Endodermal cell (in vitro differentiated cells): ENCODE data around the gene AGAP2. TPM values are rescaled to one million over a fixed set of nuclear protein-coding genes. Genes with fewer than 3 reads are reported as not detected.

Experiments used
- DNase-seq: peaks from one replicate; pipeline ENCODE4 v3.0.0-alpha.2; 2017
- H3K27ac ChIP-seq: 2 replicates; pipeline ENCODE4 v1.5.1; 2013; ENCODE audit warnings: mild to moderate bottlenecking, low read depth, low read length, moderate library complexity
- H3K27me3 ChIP-seq: 2 replicates; pipeline ENCODE4 v1.6.1; 2013; ENCODE audit warnings: mild to moderate bottlenecking, low read length, moderate library complexity; ENCODE audit not compliant: insufficient read depth, control insufficient read depth, poor library complexity, severe bottlenecking
- H3K36me3 ChIP-seq: 2 replicates; pipeline ENCODE4 v1.7.0; 2013; ENCODE audit warnings: mild to moderate bottlenecking, low read length, moderate library complexity; ENCODE audit not compliant: control insufficient read depth, insufficient read depth
- H3K4me1 ChIP-seq: one replicate; pipeline ENCODE4 v1.7.0; 2013; ENCODE audit warnings: low read length; ENCODE audit not compliant: control insufficient read depth, insufficient read depth
- H3K4me3 ChIP-seq: 2 replicates; pipeline ENCODE4 v1.5.1; 2013; ENCODE audit warnings: mild to moderate bottlenecking, low read length, moderate library complexity
- H3K9ac ChIP-seq: 2 replicates; pipeline ENCODE4 v1.6.1; 2013; ENCODE audit warnings: mild to moderate bottlenecking, low read length, moderate library complexity; ENCODE audit not compliant: poor library complexity, severe bottlenecking; ENCODE audit errors: extremely low read depth
- H3K9me3 ChIP-seq: 2 replicates; pipeline ENCODE4 v1.6.1; 2013; ENCODE audit warnings: mild to moderate bottlenecking, low read length, moderate library complexity; ENCODE audit not compliant: control insufficient read depth
- H3K27ac Mint-ChIP-seq: 2 replicates; pipeline ENCODE4 v1.8.0; 2020; ENCODE audit warnings: mixed read lengths
- H3K27me3 Mint-ChIP-seq: 2 replicates; pipeline ENCODE4 v1.8.0; 2021; ENCODE audit warnings: mild to moderate bottlenecking, mixed read lengths; ENCODE audit not compliant: insufficient read depth
- H3K36me3 Mint-ChIP-seq: 2 replicates; pipeline ENCODE4 v1.8.0; 2020; ENCODE audit warnings: low read depth, mixed read lengths
- H3K4me1 Mint-ChIP-seq: 2 replicates; pipeline ENCODE4 v1.8.0; 2020; ENCODE audit warnings: mixed read lengths
- H3K4me3 Mint-ChIP-seq: 2 replicates; pipeline ENCODE4 v1.8.0; 2020; ENCODE audit warnings: mild to moderate bottlenecking, moderate library complexity, mixed read lengths
- H3K9me3 Mint-ChIP-seq: 2 replicates; pipeline ENCODE4 v1.8.0; 2020; ENCODE audit warnings: mild to moderate bottlenecking, mixed read lengths
- WGBS, 2 experiments: methylation state at CpG; one replicate each; pipeline versions ENCODE4 v1.1.5 to v1.1.7; 2013; ENCODE audit warnings: missing lambda C conversion rate in 2 of 2, mixed read lengths in 1 of 2; ENCODE audit not compliant: insufficient coverage in 1 of 2, insufficient read length in 1 of 2; 5-methylcytosine and 5-hydroxymethylcytosine counted together
- total RNA-seq, 2 donors: library from RNA; stranded (reverse); fragmentation: NEBNext Ultra II Directional in 1 of 2; extraction: Animal tissue kit (Norgen Biotek cat#: 25700) in 1 of 2; gene quantifications; 2 replicates in 1 of 2; 3 replicates in 1 of 2; pipeline ENCODE4 v1.2.1, GENCODE V29; 2021
- TF ChIP-seq, protein P1 (sequence below): fragments of 200-600 bp; sonication (generic); conservative IDR thresholded peaks from 2 replicates; pipeline ENCODE4 v1.5.0; 2021; ENCODE audit warnings: antibody characterized with exemption, mild to moderate bottlenecking

The AGAP2 gene
- total RNA-seq, 2 donors from 2014 or later, result 0.44 TPM; not detected in 1

DNA sequence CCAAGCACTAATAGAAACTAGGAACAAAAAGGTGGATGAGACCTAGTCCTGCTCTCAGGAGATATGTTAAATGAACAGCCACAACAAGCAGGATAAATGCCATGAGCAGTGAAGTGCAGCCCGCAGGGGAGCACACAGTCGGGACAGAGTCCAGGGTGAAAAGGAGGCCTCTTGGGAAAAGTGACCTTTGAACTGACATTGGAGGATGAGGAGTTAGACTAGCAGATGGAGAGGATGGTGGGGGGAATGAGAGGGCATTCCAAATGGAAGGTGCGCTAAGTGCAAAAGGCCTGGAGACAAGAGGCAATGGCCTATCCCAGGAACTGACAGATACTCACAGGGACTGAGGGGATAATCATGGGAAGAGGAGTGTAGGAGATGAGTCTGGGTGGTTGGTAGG lies 40.1 kb downstream of the AGAP2 start:
- Mint-ChIP-seq H3K36me3 (peaks cover 55% of the 10 kb centered on the region), H3K4me1 (no peaks in the 10 kb centered on the region), H3K4me3 (no peak overlapping the region), H3K9me3 (peaks cover 4% of the 10 kb centered on the region), H3K27me3 (no peaks in the 10 kb centered on the region), H3K27ac (no peak overlapping the region)
- H3K27ac ChIP-seq, result no peak overlapping the region
- DNase-seq, result no peak
- TF ChIP-seq, protein P1, sequence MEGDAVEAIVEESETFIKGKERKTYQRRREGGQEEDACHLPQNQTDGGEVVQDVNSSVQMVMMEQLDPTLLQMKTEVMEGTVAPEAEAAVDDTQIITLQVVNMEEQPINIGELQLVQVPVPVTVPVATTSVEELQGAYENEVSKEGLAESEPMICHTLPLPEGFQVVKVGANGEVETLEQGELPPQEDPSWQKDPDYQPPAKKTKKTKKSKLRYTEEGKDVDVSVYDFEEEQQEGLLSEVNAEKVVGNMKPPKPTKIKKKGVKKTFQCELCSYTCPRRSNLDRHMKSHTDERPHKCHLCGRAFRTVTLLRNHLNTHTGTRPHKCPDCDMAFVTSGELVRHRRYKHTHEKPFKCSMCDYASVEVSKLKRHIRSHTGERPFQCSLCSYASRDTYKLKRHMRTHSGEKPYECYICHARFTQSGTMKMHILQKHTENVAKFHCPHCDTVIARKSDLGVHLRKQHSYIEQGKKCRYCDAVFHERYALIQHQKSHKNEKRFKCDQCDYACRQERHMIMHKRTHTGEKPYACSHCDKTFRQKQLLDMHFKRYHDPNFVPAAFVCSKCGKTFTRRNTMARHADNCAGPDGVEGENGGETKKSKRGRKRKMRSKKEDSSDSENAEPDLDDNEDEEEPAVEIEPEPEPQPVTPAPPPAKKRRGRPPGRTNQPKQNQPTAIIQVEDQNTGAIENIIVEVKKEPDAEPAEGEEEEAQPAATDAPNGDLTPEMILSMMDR, result no peak
- 93 to 95% methylated on average over 3 of the region's 3 CpGs for WGBS, 2 experiments
- H3K9ac ChIP-seq, result no peak overlapping the region
- H3K27me3 ChIP-seq, result no peaks in the 10 kb centered on the region
- peaks cover 59% of the 10 kb centered on the region for H3K36me3 ChIP-seq
- no peaks in the 10 kb centered on the region for H3K4me1 ChIP-seq
- H3K4me3 ChIP-seq, result no peak overlapping the region
- H3K9me3 ChIP-seq, result peaks cover 8% of the 10 kb centered on the region

DNA sequence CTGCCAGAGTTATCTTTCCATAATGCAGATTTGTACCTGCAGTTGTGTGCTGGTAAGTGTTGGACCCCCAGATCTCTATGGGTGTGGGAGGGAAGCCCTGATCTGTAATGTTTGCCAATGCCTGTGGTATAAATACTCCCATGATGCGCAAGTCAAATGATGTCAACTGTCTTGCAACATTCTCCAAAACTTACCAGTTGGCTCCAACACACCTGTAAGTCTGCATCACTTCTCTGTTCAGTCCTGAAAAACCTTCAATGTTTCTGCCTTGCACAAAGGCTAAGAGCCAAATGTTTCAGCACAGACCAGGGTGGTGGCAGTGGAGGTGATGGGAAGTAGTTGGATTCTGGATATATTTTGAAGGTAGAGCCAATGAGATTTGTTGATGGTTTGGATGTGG lies 41.5 kb downstream of the AGAP2 start:
- Histone ChIP-seq H3K36me3 (peaks cover 46% of the 10 kb centered on the region), H3K27me3 (no peaks in the 10 kb centered on the region), H3K9me3 (peaks cover under 1% of the 10 kb centered on the region), H3K9ac (no peak overlapping the region), H3K4me1 (no peaks in the 10 kb centered on the region), H3K4me3 (no peak overlapping the region), H3K27ac (no peak overlapping the region)
- Mint-ChIP-seq H3K36me3 (peaks cover 42% of the 10 kb centered on the region), H3K9me3 (no peaks in the 10 kb centered on the region), H3K27me3 (peaks cover 4% of the 10 kb centered on the region), H3K4me3 (no peak overlapping the region), H3K27ac (no peak overlapping the region), H3K4me1 (no peaks in the 10 kb centered on the region)
- TF ChIP-seq, protein P1, result no peak
- WGBS, 2 experiments, result 100% methylated on average over 1 of the region's 1 CpG
- no peak for DNase-seq

DNA sequence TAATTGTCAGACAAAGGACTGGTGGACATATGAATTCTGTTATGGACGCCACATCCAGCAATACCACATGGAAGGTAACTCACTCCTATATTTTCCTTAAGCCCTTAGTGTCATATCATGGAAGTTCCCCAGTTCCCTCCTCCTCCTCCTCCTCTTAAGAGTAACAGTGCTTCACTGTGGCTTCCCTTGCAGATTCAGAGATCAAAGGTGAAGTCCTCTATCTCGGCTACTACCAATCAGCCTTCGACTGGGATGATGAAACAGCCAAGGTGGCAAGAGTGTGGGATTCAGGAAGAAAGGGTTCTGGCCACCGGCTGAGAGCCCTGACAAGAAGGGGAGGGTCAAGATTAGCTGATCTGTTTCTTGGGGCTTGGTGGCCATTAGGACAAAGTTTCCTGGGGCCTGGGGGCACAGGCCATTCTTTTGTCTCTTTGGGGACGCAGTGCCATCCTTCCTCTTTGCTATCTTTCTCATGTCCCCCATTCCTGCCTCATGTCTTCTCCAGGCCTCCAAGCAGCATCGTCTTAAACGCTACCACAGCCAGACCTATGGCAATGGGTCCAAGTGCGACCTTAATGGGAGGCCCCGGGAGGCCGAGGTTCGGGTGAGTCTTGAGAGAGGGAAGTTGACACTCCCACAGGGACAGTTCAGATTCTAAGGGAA lies 42.6 kb downstream of the AGAP2 start:
- no peaks in the 10 kb centered on the region for H3K4me1 ChIP-seq
- H3K27ac Mint-ChIP-seq, result no peak overlapping the region
- peaks cover 42% of the 10 kb centered on the region for H3K36me3 ChIP-seq
- TF ChIP-seq, protein P1, result no peak
- peaks cover 1% of the 10 kb centered on the region for H3K9me3 Mint-ChIP-seq
- no peak overlapping the region for H3K4me3 Mint-ChIP-seq
- H3K27ac ChIP-seq, result no peak overlapping the region
- H3K9me3 ChIP-seq, result peaks cover 6% of the 10 kb centered on the region
- H3K27me3 ChIP-seq, result no peaks in the 10 kb centered on the region
- H3K4me3 ChIP-seq, result no peak overlapping the region
- WGBS, 2 experiments, result 94 to 95% methylated on average over 9 to 11 of the region's 11 CpGs
- peaks cover 37% of the 10 kb centered on the region for H3K36me3 Mint-ChIP-seq
- peaks cover 11% of the 10 kb centered on the region for H3K27me3 Mint-ChIP-seq
- DNase-seq, result no peak
- H3K9ac ChIP-seq, result no peak overlapping the region
- H3K4me1 Mint-ChIP-seq, result no peaks in the 10 kb centered on the region
